Measurements from ENCODE around the gene DAD1.

DNA sequence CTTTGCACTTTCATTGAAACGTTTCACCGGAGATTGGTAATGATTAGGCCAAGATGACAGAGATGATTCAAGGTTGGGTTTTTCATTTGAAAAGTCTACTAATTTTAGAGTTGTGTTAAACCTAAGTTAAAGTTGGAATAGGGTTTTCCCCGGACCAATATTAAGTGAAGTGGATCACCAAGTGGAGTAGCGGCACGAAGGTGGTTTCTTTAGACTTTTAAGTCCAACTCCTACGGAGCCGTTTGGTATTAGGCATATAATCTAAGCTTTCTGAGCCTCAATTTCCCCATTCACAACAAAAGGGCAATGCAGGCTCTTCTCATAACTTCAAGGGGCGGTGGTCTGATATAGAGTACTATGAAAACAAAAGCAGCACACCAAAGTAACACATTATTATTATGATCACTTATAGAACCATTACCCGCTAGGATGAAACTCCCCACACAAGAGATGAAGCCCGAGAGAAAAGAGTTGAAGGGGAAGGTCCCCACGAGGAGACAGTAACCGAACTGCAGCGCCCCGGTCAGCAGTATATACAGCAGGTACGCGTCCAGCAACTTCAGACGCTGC is 413 bp downstream of the DAD1 start:
- TF ChIP-seq, protein P1, sequence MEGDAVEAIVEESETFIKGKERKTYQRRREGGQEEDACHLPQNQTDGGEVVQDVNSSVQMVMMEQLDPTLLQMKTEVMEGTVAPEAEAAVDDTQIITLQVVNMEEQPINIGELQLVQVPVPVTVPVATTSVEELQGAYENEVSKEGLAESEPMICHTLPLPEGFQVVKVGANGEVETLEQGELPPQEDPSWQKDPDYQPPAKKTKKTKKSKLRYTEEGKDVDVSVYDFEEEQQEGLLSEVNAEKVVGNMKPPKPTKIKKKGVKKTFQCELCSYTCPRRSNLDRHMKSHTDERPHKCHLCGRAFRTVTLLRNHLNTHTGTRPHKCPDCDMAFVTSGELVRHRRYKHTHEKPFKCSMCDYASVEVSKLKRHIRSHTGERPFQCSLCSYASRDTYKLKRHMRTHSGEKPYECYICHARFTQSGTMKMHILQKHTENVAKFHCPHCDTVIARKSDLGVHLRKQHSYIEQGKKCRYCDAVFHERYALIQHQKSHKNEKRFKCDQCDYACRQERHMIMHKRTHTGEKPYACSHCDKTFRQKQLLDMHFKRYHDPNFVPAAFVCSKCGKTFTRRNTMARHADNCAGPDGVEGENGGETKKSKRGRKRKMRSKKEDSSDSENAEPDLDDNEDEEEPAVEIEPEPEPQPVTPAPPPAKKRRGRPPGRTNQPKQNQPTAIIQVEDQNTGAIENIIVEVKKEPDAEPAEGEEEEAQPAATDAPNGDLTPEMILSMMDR (IDR thresholded peaks at IDR 0.05), result no peak
- no peak for TF ChIP-seq POLR2A (IDR thresholded peaks at IDR 0.05)

Data from adrenal gland (tissue), 5 donors.